ACHN (cell line): ENCODE measurements around the gene CHRNG.
"Not testable (repeated sequence)": the region's sequence is repeated elsewhere in the genome, so short reads cannot be mapped to it uniquely, and the experiment has no call there.

Experiments used
- DNase-seq: peaks from one replicate; pipeline ENCODE4 v3.0.0-alpha.2; 2015
- in situ Hi-C: cut with HindIII; loops from 2 replicates; pipeline ENCODE4 v1.10.0; 2017; ENCODE audit warnings: low sequenced_read_pairs, low pct_ligation_motif_present, low pct_unique_long_range_greater_than_20kb

The CHRNG gene

GRCh38 chr2:232523682-232524597 is 15.6 kb upstream of the CHRNG start:
- in situ Hi-C loops: no loop called here
- peak; percentile 75 for DNase-seq

DNA sequence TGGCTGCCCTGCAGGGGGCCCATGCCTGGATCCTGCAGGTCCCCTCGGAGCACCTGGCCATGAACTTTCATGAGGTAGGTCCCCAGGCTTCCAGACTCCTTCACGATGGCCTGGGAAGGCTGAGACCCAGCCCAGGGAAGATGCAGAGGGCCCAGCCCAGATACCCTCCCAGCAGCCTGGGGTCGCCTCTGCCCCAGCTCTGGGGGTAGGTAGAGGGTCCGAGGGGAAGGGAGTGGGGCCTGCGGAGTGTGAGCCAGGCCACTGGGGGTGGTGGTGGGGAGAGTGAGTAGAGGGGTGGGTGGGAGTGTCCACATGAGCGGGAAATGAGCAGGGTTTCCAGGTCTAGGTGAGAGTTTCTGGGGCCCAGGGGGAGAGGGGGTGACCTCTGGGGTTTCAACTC is 14.7 kb upstream of the CHRNG start:
- in situ Hi-C loops: no loop called here
- no peak for DNase-seq

DNA sequence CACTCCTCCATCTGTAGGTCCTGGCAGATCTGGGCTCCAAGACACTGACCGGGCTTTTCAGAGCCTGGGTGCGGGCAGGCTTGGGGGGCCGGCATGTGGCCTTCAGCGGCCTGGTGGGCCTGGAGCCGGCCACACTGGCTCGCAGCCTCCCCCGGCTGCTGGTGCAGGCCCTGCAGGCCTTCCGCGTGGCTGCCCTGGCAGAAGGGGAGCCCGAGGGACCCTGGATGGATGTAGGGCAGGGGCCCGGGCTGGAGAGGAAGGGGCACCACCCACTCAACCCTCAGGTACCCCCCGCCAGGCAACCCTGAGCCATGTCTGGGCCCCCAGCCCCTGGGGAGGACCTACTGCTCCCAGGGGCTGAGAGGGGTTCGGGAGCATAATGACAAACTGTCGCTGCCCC is 14.3 kb upstream of the CHRNG start:
- in situ Hi-C loops: no loop called here
- no peak for DNase-seq

DNA sequence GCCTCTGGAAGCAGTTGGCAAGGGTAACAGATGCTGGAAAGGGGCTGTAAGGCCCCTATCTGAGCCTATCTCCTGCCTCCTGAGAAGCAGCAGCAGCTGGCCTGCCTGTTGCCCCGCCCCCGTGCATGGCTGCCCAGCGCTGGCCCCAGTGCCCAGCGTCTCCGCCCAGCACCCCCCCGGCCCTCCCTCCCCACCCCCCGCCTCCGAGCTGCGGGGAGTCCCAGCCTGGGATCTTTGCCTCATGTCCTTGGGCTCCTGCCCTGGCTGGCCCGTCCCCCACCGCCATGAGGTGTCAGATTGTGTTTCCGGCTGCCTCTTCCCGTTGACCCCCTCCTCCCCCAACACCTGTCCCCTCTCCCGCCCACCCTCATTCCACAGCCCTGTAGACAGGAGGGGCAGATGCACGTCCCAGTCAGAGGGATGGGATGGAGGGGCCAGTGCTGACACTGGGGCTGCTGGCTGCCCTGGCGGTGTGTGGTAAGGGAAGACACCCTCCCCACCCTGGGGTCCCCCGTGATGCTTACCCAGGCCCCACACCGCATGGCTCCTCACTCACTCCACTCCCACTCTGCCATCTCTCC is 13.6 kb upstream of the CHRNG start, which contains the start of gene CHRND:
Gene CHRND, plus strand, starts transcription at position 370 of the 581 bp plus-strand sequence. Its CDS starts 56 bp downstream, at position 426.
- in situ Hi-C loops: no loop called here
- DNase-seq: no peak

DNA sequence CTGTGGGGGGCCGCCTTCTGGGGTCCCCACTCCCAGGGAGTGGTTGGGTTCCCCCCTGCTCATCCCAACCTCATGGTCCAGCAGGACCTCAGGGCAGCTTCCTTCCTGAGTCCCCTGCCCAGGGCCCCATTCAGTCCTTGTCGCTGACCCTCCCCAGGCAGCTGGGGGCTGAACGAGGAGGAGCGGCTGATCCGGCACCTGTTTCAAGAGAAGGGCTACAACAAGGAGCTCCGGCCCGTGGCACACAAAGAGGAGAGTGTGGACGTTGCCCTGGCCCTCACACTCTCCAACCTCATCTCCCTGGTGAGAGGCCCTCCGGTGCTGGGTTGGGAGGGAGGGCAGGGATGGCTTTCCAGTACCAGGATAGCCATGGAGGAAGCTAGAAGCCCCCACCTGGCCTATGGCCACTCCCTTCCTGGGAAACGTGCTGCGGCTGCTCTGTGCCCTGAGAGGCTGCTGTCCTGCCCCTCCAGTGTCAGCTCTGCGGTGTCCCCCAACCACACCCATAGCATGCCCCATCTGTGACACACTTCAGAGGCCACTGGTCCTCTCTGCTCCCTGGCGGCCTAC is 13.0 kb upstream of the CHRNG start:
- DNase-seq: no peak
- in situ Hi-C loops: no loop called here

DNA sequence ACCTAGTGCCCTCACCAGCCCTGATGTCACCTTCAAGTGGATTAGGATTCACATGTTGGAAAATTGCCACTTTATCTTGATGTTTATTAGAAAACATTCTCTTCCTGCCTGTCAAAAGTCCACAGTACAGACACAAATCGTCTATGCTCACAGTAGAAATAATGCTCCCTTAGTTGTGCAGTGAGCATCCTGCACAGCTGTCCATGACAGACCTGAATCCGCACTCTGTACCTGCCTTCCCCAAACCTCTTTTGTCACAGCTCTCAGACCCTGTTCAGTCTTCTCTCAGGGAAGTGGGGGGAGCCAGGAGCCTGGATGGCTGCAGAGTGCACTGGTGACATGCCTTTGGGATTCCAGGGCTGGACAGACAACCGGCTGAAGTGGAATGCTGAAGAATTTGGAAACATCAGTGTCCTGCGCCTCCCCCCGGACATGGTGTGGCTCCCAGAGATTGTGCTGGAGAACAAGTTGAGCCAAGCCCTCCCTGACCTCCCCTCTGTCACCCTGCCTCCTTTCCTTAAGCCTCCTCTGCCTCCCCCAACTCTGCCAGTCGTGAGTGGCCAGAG is 11.5 kb upstream of the CHRNG start:
- no peak for DNase-seq
- in situ Hi-C loops: no loop called here

GRCh38 chr2:232528746-232529460 is 10.6 kb upstream of the CHRNG start:
- DNase-seq: no peak
- in situ Hi-C loops: no loop called here

- in situ Hi-C loops: no loop called here
- DNase-seq: no peak
These were observed 9.5 kb upstream of the CHRNG start for GRCh38 chr2:232529806-232530547.

GRCh38 chr2:232530626-232531260 is 8.7 kb upstream of the CHRNG start:
- in situ Hi-C loops: no loop called here

GRCh38 chr2:232532419-232532818 is 7.1 kb upstream of the CHRNG start:
- DNase-seq: no peak
- in situ Hi-C loops: no loop called here

More at GRCh38 chr2:232530626-232531260, 8.7 kb upstream of the CHRNG start:
- DNase-seq: no peak

DNA sequence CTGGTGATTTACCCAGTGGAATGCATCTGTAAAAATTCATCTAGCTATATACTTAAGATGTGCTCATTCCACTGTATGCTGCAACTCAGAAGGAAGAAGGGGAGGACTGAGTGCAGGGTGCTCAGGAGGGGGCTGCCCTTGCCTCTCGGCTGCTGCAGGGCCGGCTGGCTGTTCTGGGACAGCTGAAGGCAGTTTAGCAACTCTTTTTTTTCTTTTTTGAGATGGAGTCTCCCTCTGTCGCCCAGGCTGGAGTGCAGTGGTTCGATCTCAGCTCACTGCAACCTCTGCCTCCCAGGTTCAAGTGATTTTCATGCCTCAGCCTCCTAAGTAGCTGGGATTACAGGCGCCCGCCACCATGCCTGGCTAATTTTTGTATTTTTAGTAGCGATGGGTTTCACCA is 6.7 kb upstream of the CHRNG start:
- DNase-seq, in situ Hi-C loops: not testable (repeated sequence)

DNA sequence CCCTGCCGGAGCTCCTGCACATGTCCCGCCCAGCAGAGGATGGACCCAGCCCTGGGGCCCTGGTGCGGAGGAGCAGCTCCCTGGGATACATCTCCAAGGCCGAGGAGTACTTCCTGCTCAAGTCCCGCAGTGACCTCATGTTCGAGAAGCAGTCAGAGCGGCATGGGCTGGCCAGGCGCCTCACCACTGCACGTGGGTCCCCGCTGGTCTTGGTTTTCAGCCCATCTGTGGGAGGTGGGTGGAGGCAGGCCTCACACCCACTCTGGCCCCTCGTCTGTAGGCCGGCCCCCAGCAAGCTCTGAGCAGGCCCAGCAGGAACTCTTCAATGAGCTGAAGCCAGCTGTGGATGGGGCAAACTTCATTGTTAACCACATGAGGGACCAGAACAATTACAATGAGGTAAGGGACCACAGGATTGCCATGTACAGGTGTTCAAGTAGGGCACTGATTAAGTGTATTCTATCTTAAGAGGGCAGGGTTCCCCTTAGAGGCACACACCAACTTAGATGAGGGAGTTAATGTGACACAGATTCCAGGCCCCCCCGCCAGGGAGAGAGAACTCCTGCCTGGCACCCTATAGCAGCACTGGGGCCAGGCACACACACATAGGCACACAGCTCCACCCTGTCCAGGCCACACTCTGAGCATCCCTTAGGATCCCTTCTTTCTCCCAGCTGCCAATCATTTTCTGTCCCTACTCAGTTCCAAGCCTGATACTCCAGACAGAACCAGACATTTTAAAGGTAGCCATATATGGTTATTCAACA is 5.4 kb upstream of the CHRNG start:
- DNase-seq: no peak
- in situ Hi-C loops: no loop called here

DNA sequence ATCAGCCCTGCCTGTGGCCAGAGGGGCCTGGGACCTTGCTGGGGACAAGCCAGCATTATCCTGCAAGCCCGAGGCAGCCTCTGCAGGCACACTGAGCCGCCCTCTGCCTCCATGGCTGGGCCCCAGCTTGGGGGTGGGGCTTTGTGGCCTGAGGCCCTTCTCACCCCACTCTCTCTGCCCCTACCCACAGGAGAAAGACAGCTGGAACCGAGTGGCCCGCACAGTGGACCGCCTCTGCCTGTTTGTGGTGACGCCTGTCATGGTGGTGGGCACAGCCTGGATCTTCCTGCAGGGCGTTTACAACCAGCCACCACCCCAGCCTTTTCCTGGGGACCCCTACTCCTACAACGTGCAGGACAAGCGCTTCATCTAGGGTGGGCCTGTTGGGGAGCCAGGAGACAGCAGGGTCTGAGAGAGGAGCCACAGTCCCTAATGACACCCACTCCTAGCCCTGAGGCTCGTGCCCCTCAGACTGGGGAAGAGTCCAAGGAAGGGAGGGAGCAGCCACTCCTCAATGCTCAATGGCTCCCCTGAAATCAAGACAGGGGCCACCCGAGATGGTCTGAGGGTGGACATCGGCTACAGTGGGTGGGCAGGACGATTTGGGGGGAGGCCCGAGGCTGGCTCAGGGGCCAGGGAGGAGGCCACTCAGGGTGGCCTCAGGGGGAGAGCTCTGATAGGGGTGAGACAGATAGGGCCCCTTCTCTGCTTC is 4.4 kb upstream of the CHRNG start:
- DNase-seq: no peak
- in situ Hi-C loops: no loop called here

GRCh38 chr2:232535761-232536530 is 3.5 kb upstream of the CHRNG start:
- in situ Hi-C loops: no loop called here

GRCh38 chr2:232537079-232537478 is 2.4 kb upstream of the CHRNG start:
- in situ Hi-C loops: no loop called here
- no peak for DNase-seq

More at GRCh38 chr2:232535761-232536530, 3.5 kb upstream of the CHRNG start:
- no peak for DNase-seq

DNA sequence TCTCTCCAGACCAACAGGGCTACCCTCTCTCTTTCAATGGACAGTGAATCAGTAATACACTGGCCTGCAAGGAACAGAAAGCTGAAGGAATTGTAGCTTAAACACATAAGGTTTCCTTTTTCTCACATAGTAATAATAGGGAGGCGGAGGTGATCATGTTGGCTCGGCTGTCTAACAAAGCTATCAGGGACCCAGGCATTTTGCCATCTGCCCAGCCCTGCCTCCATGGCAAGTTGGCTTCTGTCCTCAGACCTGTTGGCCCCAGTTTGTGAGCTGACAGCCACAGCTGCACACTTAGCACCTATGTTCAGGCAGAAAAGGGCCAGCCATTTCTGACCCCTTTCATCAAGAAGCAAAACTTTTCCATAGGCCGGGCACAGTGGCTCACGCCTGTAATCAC is 2.0 kb upstream of the CHRNG start:
- DNase-seq: no peak
- in situ Hi-C loops: no loop called here
